COR-L47 (cell line): ENCODE data around the gene NBDY.
"Not testable (repeated sequence)": the region's sequence is repeated elsewhere in the genome, so short reads cannot be mapped to it uniquely, and the experiment has no call there.

Source experiments
- DNase-seq: peaks from one replicate; lab custom pipeline; 2025; lab: John Stamatoyannopoulos, UW

The NBDY gene

GRCh38 chrX:56729152-56729850 is at the start of gene NBDY:
Gene NBDY (plus strand): TSS chrX:56729243. CDS start chrX:56729354, 111 bp downstream.
- DNase-seq: peak; percentile 22

- not testable (repeated sequence) for DNase-seq
These were observed 24.5 kb upstream of the NBDY start for GRCh38 chrX:56704530-56704929.

GRCh38 chrX:56726605-56727004 is 2.4 kb upstream of the NBDY start:
- no peak for DNase-seq

GRCh38 chrX:56727531-56727930 is 1.5 kb upstream of the NBDY start:
- no peak for DNase-seq

GRCh38 chrX:56728321-56728720 is 722 bp upstream of the NBDY start:
- DNase-seq: no peak

- no peak for DNase-seq
These were observed 291 bp upstream of the NBDY start for GRCh38 chrX:56728752-56729151.

- peak; percentile 48 for DNase-seq
These were observed 4.5 kb downstream of the NBDY start for GRCh38 chrX:56733459-56734046.

GRCh38 chrX:56736219-56736618 is 7.2 kb downstream of the NBDY start:
- DNase-seq: no peak

GRCh38 chrX:56738670-56739069 is 9.6 kb downstream of the NBDY start:
- no peak for DNase-seq

- no peak for DNase-seq
These were observed 16.0 kb downstream of the NBDY start for GRCh38 chrX:56744996-56745395.

GRCh38 chrX:56746996-56747395 is 18.0 kb downstream of the NBDY start:
- DNase-seq: no peak

GRCh38 chrX:56751071-56751470 is 22.0 kb downstream of the NBDY start:
- DNase-seq: no peak

GRCh38 chrX:56757327-56757726 is 28.3 kb downstream of the NBDY start:
- DNase-seq: no peak

- no peak for DNase-seq
These were observed 29.4 kb downstream of the NBDY start for GRCh38 chrX:56758456-56758855.

- no peak for DNase-seq
These were observed 30.8 kb downstream of the NBDY start for GRCh38 chrX:56759736-56760409.

GRCh38 chrX:56760410-56761124 is 31.5 kb downstream of the NBDY start:
- DNase-seq: not testable (repeated sequence)

GRCh38 chrX:56761167-56761566 is 32.1 kb downstream of the NBDY start:
- no peak for DNase-seq

- no peak for DNase-seq
These were observed 33.2 kb downstream of the NBDY start for GRCh38 chrX:56762220-56762619.

- no peak for DNase-seq
These were observed 33.9 kb downstream of the NBDY start for GRCh38 chrX:56762707-56763555.

- DNase-seq: no peak
These were observed 34.6 kb downstream of the NBDY start for GRCh38 chrX:56763556-56764152.
